ENCODE measurements around the gene GJD2. TPM values are rescaled to one million over a fixed set of nuclear protein-coding genes. Genes with fewer than 3 reads are reported as not detected.

Gene GJD2
- total RNA-seq (not detected in 2 replicates), polyA plus RNA-seq (not detected in 2 replicates), polyA minus RNA-seq (not detected in 2 replicates)
- total RNA-seq (2013) = not detected

- DNase-seq (peak; percentile 3), ATAC-seq (ENCODE audit: low read depth) (no peak)
- Histone ChIP-seq H3K79me2 (ENCODE audit: control insufficient read depth, insufficient read depth, low read length) (no peaks in the 10 kb centered on the region), H3K4me1 (ENCODE audit: control insufficient read depth in 2 of 2, insufficient read depth in 2 of 2, low read length in 2 of 2) (peaks cover 3% of the 10 kb centered on the region in 2 donors), H3K9me3 (ENCODE audit: control extremely low read depth in 1 of 3, control insufficient read depth in 2 of 3, insufficient read depth in 1 of 3, low read length in 2 of 3) (peaks cover 0 to 12% (median 0%) of the 10 kb centered on the region in 3 donors), H3K27me3 (replicated peaks in 1 of 4; ENCODE audit: control extremely low read depth in 1 of 4, control insufficient read depth in 3 of 4, insufficient read depth in 4 of 4, low read length in 3 of 4) (peaks cover 0 to 28% (median 18%) of the 10 kb centered on the region in 4 experiments), H2AFZ (ENCODE audit: insufficient read depth, low read depth, low read length, poor library complexity, severe bottlenecking) (peak within 1 kb of the TSS; percentile 42), H3K27ac (ENCODE audit: low read length in 2 of 2) (no peak within 1 kb of the TSS), H3K36me3 (replicated peaks in 1 of 2; ENCODE audit: control extremely low read depth in 1 of 2, control insufficient read depth in 1 of 2, extremely low read depth in 1 of 2, insufficient read depth in 2 of 2, low read length in 1 of 2) (no peaks in the 10 kb centered on the region), H4K20me1 (ENCODE audit: control insufficient read depth, insufficient read depth, low read length, poor library complexity, severe bottlenecking) (no peaks in the 10 kb centered on the region), H3K4me2 (replicated peaks; ENCODE audit: low read depth, low read length, poor library complexity, severe bottlenecking) (peak within 1 kb of the TSS; percentile 43), H3K4me3 (ENCODE audit: control extremely low read depth in 1 of 5, extremely low read depth in 1 of 5, insufficient read depth in 1 of 5, low read depth in 2 of 5, low read length in 4 of 5) (no peak within 1 kb of the TSS), H3K9ac (ENCODE audit: low read length) (no peak within 1 kb of the TSS)
- Mint-ChIP-seq H3K27me3 (peaks cover 67% of the 10 kb centered on the region), H3K27ac (no peak within 1 kb of the TSS), H3K4me3 (peak within 1 kb of the TSS; percentile 52), H3K9me3 (ENCODE audit: insufficient read depth) (no peaks in the 10 kb centered on the region), H3K4me1 (peaks cover 6% of the 10 kb centered on the region)
- TF ChIP-seq EZH2 (IDR thresholded peaks at IDR 0.05; ENCODE audit: borderline replicate concordance, insufficient read depth, low read depth, low read length, poor library complexity, severe bottlenecking) (no peak), CTCF (IDR thresholded peaks at IDR 0.05) (no peak)
- intact Hi-C loops (cut with micrococcal nuclease) = no loop called here
- WGBS (ENCODE audit: insufficient coverage) = 9% methylated on average over 78 of the region's 81 CpGs
- ChIA-PET POLR2A (no interaction called here), CTCF (no interaction called here)
Observed at GRCh38 chr15:34754674-34755418, at the start of gene GJD2. Gene GJD2, minus strand, starts transcription at chr15:34754998. Its CDS starts 510 bp downstream, at chr15:34754488.

GRCh38 chr15:34804113-34804512 is 49.3 kb upstream of the GJD2 start:
- DNase-seq (no peak), ATAC-seq (ENCODE audit: low read depth) (no peak)
- H3K79me2 ChIP-seq (ENCODE audit: control insufficient read depth, insufficient read depth, low read length) = no peaks in the 10 kb centered on the region
- intact Hi-C loops (cut with micrococcal nuclease) = no loop called here
- ChIA-PET POLR2A (no interaction called here), CTCF (no interaction called here)
- Mint-ChIP-seq H3K9me3 (ENCODE audit: insufficient read depth) (no peaks in the 10 kb centered on the region), H3K27ac (no peak overlapping the region), H3K4me1 (no peaks in the 10 kb centered on the region), H3K4me3 (no peak overlapping the region), H3K27me3 (peaks cover 42% of the 10 kb centered on the region)
- H3K9me3 ChIP-seq (ENCODE audit: control extremely low read depth in 1 of 3, control insufficient read depth in 2 of 3, insufficient read depth in 1 of 3, low read length in 2 of 3) = peaks cover 0 to 8% (median 0%) of the 10 kb centered on the region in 3 donors
- TF ChIP-seq CTCF (IDR thresholded peaks at IDR 0.05) = no peak
- TF ChIP-seq EZH2 (IDR thresholded peaks at IDR 0.05; ENCODE audit: borderline replicate concordance, insufficient read depth, low read depth, low read length, poor library complexity, severe bottlenecking) = no peak
- H3K36me3 ChIP-seq (replicated peaks in 1 of 2; ENCODE audit: control extremely low read depth in 1 of 2, control insufficient read depth in 1 of 2, extremely low read depth in 1 of 2, insufficient read depth in 2 of 2, low read length in 1 of 2) = no peaks in the 10 kb centered on the region
- H2AFZ ChIP-seq (ENCODE audit: insufficient read depth, low read depth, low read length, poor library complexity, severe bottlenecking) = no peak overlapping the region
- H4K20me1 ChIP-seq (ENCODE audit: control insufficient read depth, insufficient read depth, low read length, poor library complexity, severe bottlenecking) = no peaks in the 10 kb centered on the region
- no peaks in the 10 kb centered on the region for H3K4me1 ChIP-seq (ENCODE audit: control insufficient read depth in 2 of 2, insufficient read depth in 2 of 2, low read length in 2 of 2)
- no CpG with 5 or more reads among the region's 2 CpGs for WGBS (ENCODE audit: insufficient coverage)
- H3K4me2 ChIP-seq (replicated peaks; ENCODE audit: low read depth, low read length, poor library complexity, severe bottlenecking) = no peak overlapping the region
- H3K27me3 ChIP-seq (replicated peaks in 1 of 4; ENCODE audit: control extremely low read depth in 1 of 4, control insufficient read depth in 3 of 4, insufficient read depth in 4 of 4, low read length in 3 of 4) = peaks cover 0 to 7% (median 1%) of the 10 kb centered on the region in 4 experiments
- H3K27ac ChIP-seq (ENCODE audit: low read length in 2 of 2) = no peak overlapping the region
- no peak overlapping the region for H3K4me3 ChIP-seq (ENCODE audit: control extremely low read depth in 1 of 5, extremely low read depth in 1 of 5, insufficient read depth in 1 of 5, low read depth in 2 of 5, low read length in 4 of 5)
- no peak overlapping the region for H3K9ac ChIP-seq (ENCODE audit: low read length)
